Measurements from ENCODE around the gene CORO2B.

DNA sequence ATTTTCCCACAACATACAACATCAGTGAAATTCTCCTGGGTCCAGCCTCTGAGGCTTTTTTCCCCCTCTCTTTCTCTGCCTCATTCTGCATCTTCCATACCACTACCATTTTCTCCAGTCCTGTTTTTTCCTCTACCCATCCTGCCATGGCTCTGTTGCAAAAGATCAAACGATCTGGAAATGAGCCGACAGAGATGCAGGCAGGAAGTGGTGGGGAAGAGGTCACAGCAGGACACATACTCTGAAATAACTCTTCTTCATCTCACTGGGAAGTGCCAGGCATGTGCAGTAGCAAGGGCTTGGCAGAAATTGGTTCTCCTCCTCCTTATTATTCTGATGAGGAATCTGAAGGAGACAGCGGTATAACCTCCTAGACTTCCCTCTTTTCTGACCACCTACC, 114.3 kb downstream of the CORO2B start:
- no peak for TF ChIP-seq YY1 (IDR thresholded peaks at IDR 0.05; ENCODE audit: insufficient read depth, insufficient read length)
- no peak for TF ChIP-seq ZNF274 (IDR thresholded peaks at IDR 0.05; ENCODE audit: low read depth, low read length)

Measured in NT2/D1 (cell line).